B cell (primary cell): ENCODE results near the gene BAIAP2L1. TPM values are rescaled to one million over a fixed set of nuclear protein-coding genes. Genes with fewer than 3 reads are reported as not detected.

Experiments used
- ATAC-seq: fragments of 200-7000 bp; cut with Tn5 transposase; one replicate; pipeline ENCODE4 v1.10.0; 2021; ENCODE audit warnings: low read depth, mild to moderate bottlenecking, moderate number of reproducible peaks, moderate library complexity
- CTCF ChIA-PET: fragments of 350-600 bp; sonication (Branson Sonifier 250); formaldehyde crosslinking; loops from one replicate; lab custom pipeline; 2021; ENCODE audit warnings: antibody characterized with exemption, inconsistent platforms; lab: Charles Lee
- POLR2A ChIA-PET: fragments of 350-600 bp; sonication (Branson Sonifier 250); formaldehyde crosslinking; loops from one replicate; lab custom pipeline; 2021; ENCODE audit warnings: antibody characterized with exemption; lab: Charles Lee
- DNase-seq: peaks from one replicate; pipeline ENCODE4 v3.0.0; 2013
- H2AFZ ChIP-seq: 2 replicates; pipeline ENCODE4 v1.6.1; 2012; ENCODE audit warnings: mild to moderate bottlenecking, low read depth, low read length; ENCODE audit not compliant: insufficient read depth, poor library complexity, severe bottlenecking
- H3K27ac ChIP-seq, 2 donors: 1 replicate in 1 of 2; 2 replicates in 1 of 2; pipeline ENCODE4 v1.5.1; 2012 to 2013; ENCODE audit warnings: low read length in 2 of 2, mild to moderate bottlenecking in 2 of 2, moderate library complexity in 1 of 2
- H3K27me3 ChIP-seq, 4 experiments: fragments of 200-600 bp in 1 of 4; sonication (generic) in 1 of 4; replicated peaks in 1 of 4; 1 replicate in 2 of 4; 2 replicates in 2 of 4; pipeline versions ENCODE4 v1.6.1 to v1.7.0; 2013 to 2016; ENCODE audit warnings: low read length in 3 of 4, mild to moderate bottlenecking in 2 of 4, mixed read lengths in 1 of 4, moderate library complexity in 1 of 4; ENCODE audit not compliant: insufficient read depth in 4 of 4, control insufficient read depth in 3 of 4; ENCODE audit errors: control extremely low read depth in 1 of 4
- H3K36me3 ChIP-seq, 2 experiments: replicated peaks in 1 of 2; 1 replicate in 1 of 2; 2 replicates in 1 of 2; pipeline versions ENCODE4 v1.6.1 to v1.7.1; 2013; ENCODE audit warnings: low read length in 1 of 2; ENCODE audit not compliant: insufficient read depth in 2 of 2, control insufficient read depth in 1 of 2; ENCODE audit errors: control extremely low read depth in 1 of 2, extremely low read depth in 1 of 2
- H3K4me1 ChIP-seq, 2 donors: fragments of 200-600 bp in 1 of 2; sonication (generic) in 1 of 2; 1 replicate in 1 of 2; 2 replicates in 1 of 2; pipeline versions ENCODE4 v1.5.1 to v1.6.1; 2013 to 2017; ENCODE audit warnings: low read length in 2 of 2; ENCODE audit not compliant: control insufficient read depth in 2 of 2, insufficient read depth in 2 of 2
- H3K4me2 ChIP-seq: replicated peaks from 2 replicates; pipeline ENCODE3; 2012; ENCODE audit warnings: mild to moderate bottlenecking, low read depth, low read length; ENCODE audit not compliant: poor library complexity, severe bottlenecking
- H3K4me3 ChIP-seq, 5 experiments: fragments of 200-600 bp in 1 of 5; sonication (generic) in 1 of 5; 1 replicate in 3 of 5; 2 replicates in 2 of 5; pipeline versions ENCODE4 v1.5.1 to v1.7.0; 2011 to 2016; ENCODE audit warnings: low read length in 4 of 5, mild to moderate bottlenecking in 4 of 5, low read depth in 2 of 5, control low read depth in 1 of 5, moderate library complexity in 1 of 5; ENCODE audit not compliant: insufficient read depth in 1 of 5; ENCODE audit errors: control extremely low read depth in 1 of 5, extremely low read depth in 1 of 5
- H3K79me2 ChIP-seq: fragments of 200-600 bp; sonication (generic); one replicate; pipeline ENCODE4 v1.6.0; 2016; ENCODE audit warnings: low read length; ENCODE audit not compliant: control insufficient read depth, insufficient read depth
- H3K9ac ChIP-seq: fragments of 200-600 bp; sonication (generic); 2 replicates; pipeline ENCODE4 v1.6.1; 2017; ENCODE audit warnings: mild to moderate bottlenecking, low read length, moderate library complexity
- H3K9me3 ChIP-seq, 3 donors: one replicate each; pipeline versions ENCODE4 v1.6.1 to v1.7.1; 2013; ENCODE audit warnings: low read length in 2 of 3; ENCODE audit not compliant: control insufficient read depth in 2 of 3, insufficient read depth in 1 of 3; ENCODE audit errors: control extremely low read depth in 1 of 3
- H4K20me1 ChIP-seq: 2 replicates; pipeline ENCODE4 v1.6.0; 2012; ENCODE audit warnings: mild to moderate bottlenecking, low read length; ENCODE audit not compliant: insufficient read depth, control insufficient read depth, poor library complexity, severe bottlenecking
- H3K27ac Mint-ChIP-seq: one replicate; pipeline ENCODE4 v1.8.0; 2021; ENCODE audit warnings: mixed read lengths
- H3K27me3 Mint-ChIP-seq: one replicate; pipeline ENCODE4 v1.8.0; 2021; ENCODE audit warnings: mixed read lengths
- H3K4me1 Mint-ChIP-seq: one replicate; pipeline ENCODE4 v1.8.0; 2021; ENCODE audit warnings: mixed read lengths
- H3K4me3 Mint-ChIP-seq: one replicate; pipeline ENCODE4 v1.8.0; 2021; ENCODE audit warnings: mixed read lengths
- H3K9me3 Mint-ChIP-seq: one replicate; pipeline ENCODE4 v1.8.0; 2022; ENCODE audit warnings: mixed read lengths; ENCODE audit not compliant: insufficient read depth
- EZH2 ChIP-seq: IDR thresholded peaks from 2 replicates; pipeline ENCODE4 v1.6.1; 2012; ENCODE audit warnings: borderline replicate concordance, low read depth, mild to moderate bottlenecking, moderate library complexity, low read length; ENCODE audit not compliant: insufficient read depth, poor library complexity, severe bottlenecking
- WGBS: methylation state at CpG from one replicate; pipeline ENCODE4 v1.1.5; 2013; ENCODE audit warnings: missing lambda C conversion rate; ENCODE audit not compliant: insufficient coverage; 5-methylcytosine and 5-hydroxymethylcytosine counted together
- intact Hi-C: fragments of 100-400 bp; cut with micrococcal nuclease; formaldehyde crosslinking; loops from one replicate; pipeline ENCODE4 v1.10.0; 2022
- polyA plus RNA-seq: library from polyadenylated mRNA; depleted of rRNA; stranded (reverse); fragments of >200 nt; gene quantifications from 2 replicates; pipeline ENCODE4 v1.2.3, GENCODE V29; 2012
- total RNA-seq, 2 donors: library from RNA; stranded (reverse); fragments of 120-200 nt in 1 of 2; gene quantifications; 1 replicate in 1 of 2; 2 replicates in 1 of 2; pipeline versions ENCODE4 v1.2.3 to v1.2.4, GENCODE V29; 2013 to 2022
- TF ChIP-seq, protein P1 (sequence below): fragments of 200-600 bp; IDR thresholded peaks from one replicate; pipeline ENCODE4 v1.8.0; 2022; ENCODE audit warnings: antibody characterized with exemption, mild to moderate bottlenecking

Gene BAIAP2L1
- total and polyA plus RNA-seq, 2 donors (not counting 1 experiment from before 2014, with no cell fraction given) = 1.5 to 3.7 TPM

DNA sequence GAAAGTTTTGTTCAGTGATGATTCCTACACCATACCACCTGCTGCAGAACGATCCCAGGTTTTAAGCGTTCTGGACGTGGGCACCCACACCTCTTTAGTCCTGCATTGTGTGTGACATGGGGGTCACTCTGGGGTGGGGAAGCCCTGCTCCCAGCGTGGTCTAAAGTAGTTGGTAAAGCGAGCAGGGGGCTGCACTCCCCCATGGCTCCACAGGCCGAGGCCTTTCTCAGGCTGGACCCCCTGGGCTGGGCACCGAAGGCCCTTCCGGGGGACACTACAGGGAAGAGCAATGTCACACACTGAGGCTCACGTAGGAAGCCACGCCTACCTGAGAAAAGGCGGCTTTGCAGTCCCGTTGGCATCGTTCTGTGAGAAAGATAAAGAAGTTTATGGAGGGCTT lies 107.1 kb downstream of the BAIAP2L1 start:
- Mint-ChIP-seq H3K4me3 (no peak overlapping the region), H3K27ac (no peak overlapping the region), H3K27me3 (no peaks in the 10 kb centered on the region), H3K4me1 (no peaks in the 10 kb centered on the region), H3K9me3 (no peaks in the 10 kb centered on the region)
- CTCF ChIA-PET = interaction anchor here (0.8 to 2.8 kb wide), 8 partner anchors 11 to 547 kb away, joined by 3 to 23 read pairs (median 4); partner anchors contain the start of gene BAIAP2L1
- Histone ChIP-seq H3K27ac (no peak overlapping the region), H3K9me3 (no peaks in the 10 kb centered on the region), H4K20me1 (peaks cover 15% of the 10 kb centered on the region), H3K4me3 (no peak overlapping the region), H3K36me3 (peaks cover 1 to 10% of the 10 kb centered on the region in 2 experiments), H3K4me2 (no peak overlapping the region), H2AFZ (no peak overlapping the region), H3K27me3 (no peaks in the 10 kb centered on the region), H3K9ac (no peak overlapping the region), H3K79me2 (no peaks in the 10 kb centered on the region), H3K4me1 (peaks cover 0 to 3% of the 10 kb centered on the region in 2 donors)
- POLR2A ChIA-PET = no interaction called here
- 96% methylated on average over 9 of the region's 13 CpGs for WGBS
- intact Hi-C loops = no loop called here
- TF ChIP-seq, protein P1, sequence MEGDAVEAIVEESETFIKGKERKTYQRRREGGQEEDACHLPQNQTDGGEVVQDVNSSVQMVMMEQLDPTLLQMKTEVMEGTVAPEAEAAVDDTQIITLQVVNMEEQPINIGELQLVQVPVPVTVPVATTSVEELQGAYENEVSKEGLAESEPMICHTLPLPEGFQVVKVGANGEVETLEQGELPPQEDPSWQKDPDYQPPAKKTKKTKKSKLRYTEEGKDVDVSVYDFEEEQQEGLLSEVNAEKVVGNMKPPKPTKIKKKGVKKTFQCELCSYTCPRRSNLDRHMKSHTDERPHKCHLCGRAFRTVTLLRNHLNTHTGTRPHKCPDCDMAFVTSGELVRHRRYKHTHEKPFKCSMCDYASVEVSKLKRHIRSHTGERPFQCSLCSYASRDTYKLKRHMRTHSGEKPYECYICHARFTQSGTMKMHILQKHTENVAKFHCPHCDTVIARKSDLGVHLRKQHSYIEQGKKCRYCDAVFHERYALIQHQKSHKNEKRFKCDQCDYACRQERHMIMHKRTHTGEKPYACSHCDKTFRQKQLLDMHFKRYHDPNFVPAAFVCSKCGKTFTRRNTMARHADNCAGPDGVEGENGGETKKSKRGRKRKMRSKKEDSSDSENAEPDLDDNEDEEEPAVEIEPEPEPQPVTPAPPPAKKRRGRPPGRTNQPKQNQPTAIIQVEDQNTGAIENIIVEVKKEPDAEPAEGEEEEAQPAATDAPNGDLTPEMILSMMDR = no peak
- TF ChIP-seq EZH2 = no peak
- DNase-seq = no peak
- ATAC-seq = no peak

DNA sequence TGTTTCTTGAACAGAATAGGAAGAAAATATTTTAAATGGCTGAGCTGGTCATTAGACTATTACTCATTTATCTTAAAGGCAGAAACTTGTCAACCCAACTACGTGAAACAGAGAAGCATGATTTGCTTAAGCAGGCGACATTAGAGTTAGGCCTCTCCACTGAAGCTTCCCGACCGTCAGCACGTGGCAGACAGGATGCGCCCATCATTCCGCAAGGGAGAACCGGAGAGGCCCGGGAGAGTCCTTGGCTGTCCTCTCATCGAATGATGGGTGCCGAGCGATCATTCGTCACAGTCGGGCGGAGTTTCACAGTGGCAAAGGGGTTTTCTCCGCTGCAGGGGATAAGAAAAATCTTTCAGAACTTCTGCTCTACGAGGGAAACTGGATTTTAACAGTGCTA lies 107.6 kb downstream of the BAIAP2L1 start:
- no peaks in the 10 kb centered on the region for H3K9me3 ChIP-seq
- intact Hi-C loops = no loop called here
- H3K4me3 ChIP-seq = no peak overlapping the region
- 92% methylated on average over 17 of the region's 17 CpGs for WGBS
- POLR2A ChIA-PET = no interaction called here
- H3K27me3 ChIP-seq = no peaks in the 10 kb centered on the region
- peaks cover under 1% of the 10 kb centered on the region for H3K79me2 ChIP-seq
- peaks cover 0 to 3% of the 10 kb centered on the region in 2 donors for H3K4me1 ChIP-seq
- no peaks in the 10 kb centered on the region for H3K9me3 Mint-ChIP-seq
- H3K27me3 Mint-ChIP-seq = no peaks in the 10 kb centered on the region
- no peaks in the 10 kb centered on the region for H3K4me1 Mint-ChIP-seq
- no peak overlapping the region for H2AFZ ChIP-seq
- no peak for DNase-seq
- peaks cover 1 to 10% of the 10 kb centered on the region in 2 experiments for H3K36me3 ChIP-seq
- no peak overlapping the region for H3K9ac ChIP-seq
- peaks cover 19% of the 10 kb centered on the region for H4K20me1 ChIP-seq
- CTCF ChIA-PET = interaction anchor here (0.6 to 2.8 kb wide), 4 partner anchors 22 to 548 kb away, joined by 3 to 23 read pairs (median 4); partner anchors contain the start of gene BAIAP2L1
- no peak overlapping the region for H3K4me3 Mint-ChIP-seq
- ATAC-seq = no peak
- no peak overlapping the region for H3K27ac Mint-ChIP-seq
- TF ChIP-seq, protein P1 = no peak
- no peak for TF ChIP-seq EZH2
- H3K4me2 ChIP-seq = no peak overlapping the region
- no peak overlapping the region for H3K27ac ChIP-seq
